Adrenal gland (tissue), 5 donors: ENCODE measurements around the gene FMN1.

Source experiments
- CTCF ChIP-seq, 6 experiments: fragments of 450-650 bp in 4 of 6; fragments of 200-600 bp in 2 of 6; sonication (generic) in 1 of 6; IDR thresholded peaks; 1 replicate in 5 of 6; 2 replicates in 1 of 6; pipeline versions ENCODE4 v1.5.1 to v1.8.0; 2016 to 2021; ENCODE audit warnings: antibody characterized with exemption in 6 of 6, mild to moderate bottlenecking in 2 of 6, moderate library complexity in 1 of 6
- POLR2A ChIP-seq, 2 donors: fragments of 450-650 bp; IDR thresholded peaks; one replicate each; pipeline ENCODE4 v1.6.1; 2017; ENCODE audit warnings: antibody characterized with exemption in 2 of 2, mild to moderate bottlenecking in 2 of 2, moderate library complexity in 1 of 2
- donor health status: DM: no; HTN: no; CAD: no.

- TF ChIP-seq CTCF (IDR thresholded peaks at IDR 0.05): no peak
- TF ChIP-seq POLR2A (IDR thresholded peaks at IDR 0.05): no peak
Observed at GRCh38 chr15:32825219-32825618, 369.3 kb downstream of the FMN1 start.
